Neural crest cell (in vitro differentiated cells): Measurements from ENCODE around the gene DIPK1C. TPM values are rescaled to one million over a fixed set of nuclear protein-coding genes. Genes with fewer than 3 reads are reported as not detected.
"Not testable (repeated sequence)": the region's sequence is repeated elsewhere in the genome, so short reads cannot be mapped to it uniquely, and the experiment has no call there.

Source experiments
- DNase-seq: peaks from one replicate; pipeline ENCODE4 v3.0.0; 2021; ENCODE audit warnings: low read depth, mixed read lengths, low spot score
- H3K27ac Mint-ChIP-seq: one replicate; pipeline ENCODE4 v1.8.0; 2021; ENCODE audit warnings: mild to moderate bottlenecking, mixed read lengths; ENCODE audit not compliant: unreplicated experiment
- H3K27me3 Mint-ChIP-seq: 2 replicates; pipeline ENCODE4 v1.8.0; 2021; ENCODE audit warnings: low read depth, mild to moderate bottlenecking, mixed read lengths
- H3K36me3 Mint-ChIP-seq: 2 replicates; pipeline ENCODE4 v1.8.0; 2021; ENCODE audit warnings: low read depth, mild to moderate bottlenecking, mixed read lengths
- H3K4me1 Mint-ChIP-seq: 2 replicates; pipeline ENCODE4 v1.8.0; 2021; ENCODE audit warnings: mixed read lengths
- H3K4me3 Mint-ChIP-seq: one replicate; pipeline ENCODE4 v1.8.0; 2021; ENCODE audit warnings: mild to moderate bottlenecking, mixed read lengths
- H3K9me3 Mint-ChIP-seq: 2 replicates; pipeline ENCODE4 v1.8.0; 2021; ENCODE audit warnings: mixed read lengths
- long read RNA-seq: library from polyadenylated mRNA; unstranded; transcript quantifications from one replicate; pipeline ENCODE4 v2.0.0, GENCODE V29; 2020
- total RNA-seq: library from RNA; stranded (reverse); gene quantifications from 2 replicates; pipeline ENCODE4 v1.2.1, GENCODE V29; 2021
- TF ChIP-seq, protein P1 (sequence below): fragments of 200-600 bp; sonication (generic); conservative IDR thresholded peaks from 2 replicates; pipeline ENCODE4 v1.5.0; 2021; ENCODE audit warnings: antibody characterized with exemption, mild to moderate bottlenecking

DIPK1C gene
- not detected in 2 replicates for total RNA-seq
- long read RNA-seq, result 0 reads

DNA sequence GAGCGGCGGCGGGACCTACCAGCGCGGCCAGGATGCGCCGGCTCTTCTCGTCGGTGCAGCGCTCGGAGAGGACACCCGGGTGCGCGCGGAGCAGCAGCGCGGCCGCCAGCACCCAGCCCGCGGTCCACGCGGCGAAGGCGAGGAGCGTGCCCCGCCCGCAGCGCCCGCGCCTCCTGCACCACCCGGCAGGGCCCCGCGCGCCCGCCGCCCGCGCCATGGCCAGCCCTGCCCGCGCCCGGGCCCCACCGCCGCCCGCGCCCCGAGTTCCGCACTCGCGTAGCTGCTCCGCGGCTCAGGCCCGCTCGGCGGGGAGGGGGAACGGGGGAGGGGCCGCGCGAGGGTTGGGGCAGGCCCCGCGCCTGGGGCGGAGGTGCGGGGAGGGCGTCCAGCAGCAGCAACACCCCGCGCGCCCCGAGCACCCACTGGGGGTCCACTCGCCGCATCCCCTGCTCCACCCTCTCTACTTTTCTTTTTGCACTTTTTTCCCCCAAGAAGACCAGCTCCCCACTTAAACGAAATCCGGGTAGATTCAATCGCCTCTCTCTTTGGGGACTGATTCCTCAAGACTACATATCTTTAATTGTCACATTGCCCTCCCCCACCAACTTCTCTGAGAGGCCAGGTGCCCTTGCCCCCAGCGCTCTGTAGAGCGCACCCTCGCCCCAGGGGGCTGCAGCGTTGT lies at the start of gene DIPK1C:
Gene DIPK1C, minus strand, starts transcription at position 266 of the 682 bp plus-strand sequence. Its CDS starts 49 bp downstream, at position 217.
- Mint-ChIP-seq H3K4me3 (peak within 1 kb of the TSS; percentile 87), H3K9me3 (no peaks in the 10 kb centered on the region), H3K36me3 (no peaks in the 10 kb centered on the region), H3K4me1 (peaks cover 9% of the 10 kb centered on the region), H3K27ac (no peak within 1 kb of the TSS), H3K27me3 (peaks cover 85% of the 10 kb centered on the region)
- no peak for DNase-seq
- TF ChIP-seq, protein P1, sequence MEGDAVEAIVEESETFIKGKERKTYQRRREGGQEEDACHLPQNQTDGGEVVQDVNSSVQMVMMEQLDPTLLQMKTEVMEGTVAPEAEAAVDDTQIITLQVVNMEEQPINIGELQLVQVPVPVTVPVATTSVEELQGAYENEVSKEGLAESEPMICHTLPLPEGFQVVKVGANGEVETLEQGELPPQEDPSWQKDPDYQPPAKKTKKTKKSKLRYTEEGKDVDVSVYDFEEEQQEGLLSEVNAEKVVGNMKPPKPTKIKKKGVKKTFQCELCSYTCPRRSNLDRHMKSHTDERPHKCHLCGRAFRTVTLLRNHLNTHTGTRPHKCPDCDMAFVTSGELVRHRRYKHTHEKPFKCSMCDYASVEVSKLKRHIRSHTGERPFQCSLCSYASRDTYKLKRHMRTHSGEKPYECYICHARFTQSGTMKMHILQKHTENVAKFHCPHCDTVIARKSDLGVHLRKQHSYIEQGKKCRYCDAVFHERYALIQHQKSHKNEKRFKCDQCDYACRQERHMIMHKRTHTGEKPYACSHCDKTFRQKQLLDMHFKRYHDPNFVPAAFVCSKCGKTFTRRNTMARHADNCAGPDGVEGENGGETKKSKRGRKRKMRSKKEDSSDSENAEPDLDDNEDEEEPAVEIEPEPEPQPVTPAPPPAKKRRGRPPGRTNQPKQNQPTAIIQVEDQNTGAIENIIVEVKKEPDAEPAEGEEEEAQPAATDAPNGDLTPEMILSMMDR, result no peak

- Mint-ChIP-seq H3K4me1 (no peaks in the 10 kb centered on the region), H3K9me3 (no peaks in the 10 kb centered on the region), H3K27me3 (no peaks in the 10 kb centered on the region), H3K27ac (no peak overlapping the region), H3K36me3 (no peaks in the 10 kb centered on the region), H3K4me3 (no peak overlapping the region)
- no peak for DNase-seq
- TF ChIP-seq, protein P1, result no peak
Measured at GRCh38 chr18:74506448-74507084, 49.5 kb upstream of the DIPK1C start.

DNA sequence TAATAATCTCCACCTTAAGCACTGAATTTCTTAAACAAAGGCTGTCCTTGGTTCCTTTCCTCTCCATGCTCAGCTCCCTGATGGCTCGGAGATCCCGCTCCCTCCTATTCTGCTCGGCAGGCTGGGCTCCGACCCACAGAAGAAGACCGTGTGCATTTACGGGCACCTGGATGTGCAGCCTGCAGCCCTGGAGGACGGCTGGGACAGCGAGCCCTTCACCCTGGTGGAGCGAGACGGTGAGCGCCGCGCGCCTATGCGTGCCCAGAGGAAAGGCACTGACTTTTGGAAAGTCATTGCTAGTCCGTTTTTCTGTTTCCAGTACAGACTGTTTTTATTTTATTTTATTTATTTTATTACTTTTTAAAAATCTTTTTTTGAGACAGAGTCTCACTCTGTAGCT lies 48.7 kb upstream of the DIPK1C start:
- TF ChIP-seq, protein P1, result no peak
- no peak overlapping the region for H3K4me3 Mint-ChIP-seq
- H3K4me1 Mint-ChIP-seq, result no peaks in the 10 kb centered on the region
- H3K27ac Mint-ChIP-seq, result no peak overlapping the region
- H3K27me3 Mint-ChIP-seq, result no peaks in the 10 kb centered on the region
- H3K9me3 Mint-ChIP-seq, result no peaks in the 10 kb centered on the region
- peaks cover 5% of the 10 kb centered on the region for H3K36me3 Mint-ChIP-seq
- no peak for DNase-seq

DNA sequence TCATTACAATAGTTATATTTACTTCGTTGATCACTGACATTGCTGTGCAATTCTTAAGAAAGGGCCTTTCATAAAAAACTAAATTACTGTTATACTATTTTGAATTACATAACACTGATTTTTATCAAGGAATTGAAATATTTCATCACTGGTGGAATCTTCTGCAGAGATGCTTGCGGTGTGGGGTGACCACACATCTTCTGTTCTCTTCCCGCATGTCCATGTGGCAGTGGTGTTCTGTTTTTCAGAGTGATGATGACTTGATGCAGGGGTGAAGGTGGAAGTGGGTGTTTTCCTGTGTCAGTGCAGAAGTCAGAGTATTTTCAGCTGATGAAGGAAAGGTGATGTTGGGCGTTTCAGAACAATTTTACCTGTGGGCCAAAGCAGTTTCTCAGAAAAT lies 46.0 kb upstream of the DIPK1C start:
- Mint-ChIP-seq H3K4me3 (no peak overlapping the region), H3K27ac (no peak overlapping the region), H3K9me3 (no peaks in the 10 kb centered on the region), H3K27me3 (no peaks in the 10 kb centered on the region), H3K36me3 (peaks cover 8% of the 10 kb centered on the region), H3K4me1 (peaks cover 20% of the 10 kb centered on the region)
- DNase-seq, result no peak
- TF ChIP-seq, protein P1, result no peak

GRCh38 chr18:74501386-74501785 lies 44.3 kb upstream of the DIPK1C start:
- no peak for DNase-seq
- H3K27ac Mint-ChIP-seq, result peak overlapping the region; percentile 73
- no peaks in the 10 kb centered on the region for H3K27me3 Mint-ChIP-seq
- H3K9me3 Mint-ChIP-seq, result no peaks in the 10 kb centered on the region
- no peak overlapping the region for H3K4me3 Mint-ChIP-seq
- H3K36me3 Mint-ChIP-seq, result peaks cover 8% of the 10 kb centered on the region
- TF ChIP-seq, protein P1, result no peak
- peaks cover 35% of the 10 kb centered on the region for H3K4me1 Mint-ChIP-seq

- not testable (repeated sequence) for H3K27ac Mint-ChIP-seq, H3K36me3 Mint-ChIP-seq, H3K9me3 Mint-ChIP-seq, DNase-seq, H3K27me3 Mint-ChIP-seq, H3K4me3 Mint-ChIP-seq
- peaks cover 38% of the 10 kb centered on the region for H3K4me1 Mint-ChIP-seq
Measured at GRCh38 chr18:74500774-74501173, 43.7 kb upstream of the DIPK1C start.
